ENCODE results near the gene ASPSCR1. TPM values are rescaled to one million over a fixed set of nuclear protein-coding genes. Genes with fewer than 3 reads are reported as not detected.
A peak's percentile ranks its signal among the peaks of the same experiment; 100 is the strongest.

ASPSCR1 gene
- total and polyA plus RNA-seq, 2 of the 13 experiments (the other 11 are each of a cell fraction or from before 2014, with no cell fraction given): 274 to 314 TPM

DNA sequence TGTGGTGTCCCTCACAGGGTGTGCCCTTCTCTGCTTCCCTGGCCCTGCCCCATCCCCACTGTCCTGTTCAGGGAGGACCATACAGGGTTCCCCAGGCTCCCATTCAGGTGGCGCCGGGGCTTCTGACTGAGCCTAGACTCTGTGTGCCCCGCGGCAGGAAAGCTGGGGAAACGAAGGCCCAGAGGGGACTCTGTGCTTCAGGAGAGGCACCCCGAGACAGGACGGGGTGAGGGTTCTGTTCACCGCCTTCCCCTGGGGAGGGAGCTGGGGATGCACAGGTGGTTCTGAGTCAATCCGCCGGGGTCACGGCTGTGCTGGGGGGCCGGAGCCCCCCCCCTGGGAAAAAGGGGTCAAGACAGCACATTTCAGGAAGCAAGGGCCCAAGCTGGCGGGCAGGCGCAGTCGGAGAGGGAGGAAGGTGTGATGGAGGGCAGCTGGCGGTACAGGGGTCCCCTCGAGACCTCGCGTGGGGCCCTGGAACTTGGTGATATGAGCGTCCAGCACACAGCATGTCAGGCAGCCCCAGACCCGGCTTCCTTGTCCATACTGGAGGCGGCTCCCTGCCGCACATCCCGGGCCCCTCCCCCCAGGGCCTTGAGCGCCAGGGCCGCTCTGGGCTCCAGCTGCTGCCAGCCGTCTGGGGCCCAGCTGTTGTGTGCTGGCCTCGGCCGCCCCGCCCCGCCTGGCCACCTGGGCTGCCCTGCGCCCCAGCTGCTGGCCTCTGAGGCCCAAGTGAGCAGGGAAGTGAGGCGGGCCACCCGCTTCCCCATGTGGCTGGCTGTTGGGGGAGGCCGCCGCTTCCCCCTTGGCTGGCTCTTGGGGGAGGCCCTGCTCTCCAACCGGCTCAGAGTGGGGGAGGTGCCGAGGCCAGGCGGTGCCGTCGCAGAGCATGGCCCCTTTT is 10.8 kb upstream of the ASPSCR1 start (continued):
- TF ChIP-seq ZNF777 (CRISPR knock-in tag; IDR thresholded peaks at IDR 0.05) (peak; percentile 92), NFE2L2 (IDR thresholded peaks at IDR 0.05; ENCODE audit: low read length) (no peak), KDM3A (CRISPR knock-in tag; IDR thresholded peaks at IDR 0.05; ENCODE audit: low read depth) (peak; percentile 90; the same call in 1 of the 2 replicates), U2AF1 (optimal IDR thresholded peaks at IDR 0.05; ENCODE audit: low read depth, low read length) (no peak), ZNF543 (CRISPR knock-in tag; IDR thresholded peaks at IDR 0.05) (peak; percentile 92; the same call in 1 of the 2 replicates), SATB2 (CRISPR knock-in tag; IDR thresholded peaks at IDR 0.05) (no peak), ZNF329 (CRISPR knock-in tag; IDR thresholded peaks at IDR 0.05; ENCODE audit: low read depth) (peak; percentile 43; the same call in 1 of the 2 replicates), ZBTB7A (CRISPR knock-in tag; IDR thresholded peaks at IDR 0.05) (peak; percentile 35; the same call in 1 of the 2 replicates), FUBP1 (CRISPR knock-in tag; IDR thresholded peaks at IDR 0.05; ENCODE audit: borderline replicate concordance) (peak; percentile 81; the same call in 1 of the 2 replicates), ZFY (CRISPR knock-in tag; IDR thresholded peaks at IDR 0.05) (peak; percentile 91), SP5 (CRISPR knock-in tag; IDR thresholded peaks at IDR 0.05; ENCODE audit: borderline replicate concordance, low read depth) (peak; percentile 99), AGO1 (IDR thresholded peaks at IDR 0.05; ENCODE audit: low read depth, low read length, poor library complexity, severe bottlenecking) (peak; percentile 91), HOXA7 (CRISPR knock-in tag; IDR thresholded peaks at IDR 0.05) (no peak), ZNF335 (CRISPR knock-in tag; IDR thresholded peaks at IDR 0.05) (0 out of 2 replicates have a peak, but pooled peaks have one; percentile 33), SIN3A (IDR thresholded peaks at IDR 0.05; ENCODE audit: borderline replicate concordance, low read depth, low read length) (peak; percentile 82; the same call in 1 of the 2 replicates), MED13 (CRISPR knock-in tag; IDR thresholded peaks at IDR 0.05) (peak; percentile 87; the same call in 1 of the 2 replicates)
- TF ChIP-seq, protein P1, sequence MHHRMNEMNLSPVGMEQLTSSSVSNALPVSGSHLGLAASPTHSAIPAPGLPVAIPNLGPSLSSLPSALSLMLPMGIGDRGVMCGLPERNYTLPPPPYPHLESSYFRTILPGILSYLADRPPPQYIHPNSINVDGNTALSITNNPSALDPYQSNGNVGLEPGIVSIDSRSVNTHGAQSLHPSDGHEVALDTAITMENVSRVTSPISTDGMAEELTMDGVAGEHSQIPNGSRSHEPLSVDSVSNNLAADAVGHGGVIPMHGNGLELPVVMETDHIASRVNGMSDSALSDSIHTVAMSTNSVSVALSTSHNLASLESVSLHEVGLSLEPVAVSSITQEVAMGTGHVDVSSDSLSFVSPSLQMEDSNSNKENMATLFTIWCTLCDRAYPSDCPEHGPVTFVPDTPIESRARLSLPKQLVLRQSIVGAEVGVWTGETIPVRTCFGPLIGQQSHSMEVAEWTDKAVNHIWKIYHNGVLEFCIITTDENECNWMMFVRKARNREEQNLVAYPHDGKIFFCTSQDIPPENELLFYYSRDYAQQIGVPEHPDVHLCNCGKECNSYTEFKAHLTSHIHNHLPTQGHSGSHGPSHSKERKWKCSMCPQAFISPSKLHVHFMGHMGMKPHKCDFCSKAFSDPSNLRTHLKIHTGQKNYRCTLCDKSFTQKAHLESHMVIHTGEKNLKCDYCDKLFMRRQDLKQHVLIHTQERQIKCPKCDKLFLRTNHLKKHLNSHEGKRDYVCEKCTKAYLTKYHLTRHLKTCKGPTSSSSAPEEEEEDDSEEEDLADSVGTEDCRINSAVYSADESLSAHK (CRISPR knock-in tag; IDR thresholded peaks at IDR 0.05; ENCODE audit: borderline replicate concordance): peak; percentile 38; the same call in 1 of the 2 replicates
- TF ChIP-seq, protein P2, sequence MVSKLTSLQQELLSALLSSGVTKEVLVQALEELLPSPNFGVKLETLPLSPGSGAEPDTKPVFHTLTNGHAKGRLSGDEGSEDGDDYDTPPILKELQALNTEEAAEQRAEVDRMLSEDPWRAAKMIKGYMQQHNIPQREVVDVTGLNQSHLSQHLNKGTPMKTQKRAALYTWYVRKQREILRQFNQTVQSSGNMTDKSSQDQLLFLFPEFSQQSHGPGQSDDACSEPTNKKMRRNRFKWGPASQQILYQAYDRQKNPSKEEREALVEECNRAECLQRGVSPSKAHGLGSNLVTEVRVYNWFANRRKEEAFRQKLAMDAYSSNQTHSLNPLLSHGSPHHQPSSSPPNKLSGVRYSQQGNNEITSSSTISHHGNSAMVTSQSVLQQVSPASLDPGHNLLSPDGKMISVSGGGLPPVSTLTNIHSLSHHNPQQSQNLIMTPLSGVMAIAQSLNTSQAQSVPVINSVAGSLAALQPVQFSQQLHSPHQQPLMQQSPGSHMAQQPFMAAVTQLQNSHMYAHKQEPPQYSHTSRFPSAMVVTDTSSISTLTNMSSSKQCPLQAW (CRISPR knock-in tag; IDR thresholded peaks at IDR 0.05): peak; percentile 75
- TF ChIP-seq, protein P3, sequence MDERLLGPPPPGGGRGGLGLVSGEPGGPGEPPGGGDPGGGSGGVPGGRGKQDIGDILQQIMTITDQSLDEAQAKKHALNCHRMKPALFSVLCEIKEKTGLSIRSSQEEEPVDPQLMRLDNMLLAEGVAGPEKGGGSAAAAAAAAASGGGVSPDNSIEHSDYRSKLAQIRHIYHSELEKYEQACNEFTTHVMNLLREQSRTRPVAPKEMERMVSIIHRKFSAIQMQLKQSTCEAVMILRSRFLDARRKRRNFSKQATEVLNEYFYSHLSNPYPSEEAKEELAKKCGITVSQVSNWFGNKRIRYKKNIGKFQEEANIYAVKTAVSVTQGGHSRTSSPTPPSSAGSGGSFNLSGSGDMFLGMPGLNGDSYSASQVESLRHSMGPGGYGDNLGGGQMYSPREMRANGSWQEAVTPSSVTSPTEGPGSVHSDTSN (CRISPR knock-in tag; IDR thresholded peaks at IDR 0.05): no peak
